ENCODE measurements around the gene SULT1A2.
"Not testable (repeated sequence)": the region's sequence is repeated elsewhere in the genome, so short reads cannot be mapped to it uniquely, and the experiment has no call there.

The SULT1A2 gene

GRCh38 chr16:28558456-28558855, 38.4 kb downstream of the SULT1A2 start:
- no peak for DNase-seq (ENCODE audit: low read depth)

GRCh38 chr16:28556914-28557320, 39.9 kb downstream of the SULT1A2 start:
- DNase-seq (ENCODE audit: low read depth), result no peak

GRCh38 chr16:28555561-28555960, 41.3 kb downstream of the SULT1A2 start:
- DNase-seq (ENCODE audit: low read depth), result no peak

GRCh38 chr16:28554634-28555423, 42.0 kb downstream of the SULT1A2 start:
- no peak for DNase-seq (ENCODE audit: low read depth)

GRCh38 chr16:28553776-28554633, 42.8 kb downstream of the SULT1A2 start, which contains the start of gene SGF29:
Gene SGF29 (plus strand): TSS chr16:28553920. CDS start chr16:28581070, 27,150 bp downstream.
- peak; percentile 91 for DNase-seq (ENCODE audit: low read depth)

GRCh38 chr16:28549301-28549899, 47.5 kb downstream of the SULT1A2 start:
- DNase-seq (ENCODE audit: low read depth), result no peak

GRCh38 chr16:28548306-28548802, 48.5 kb downstream of the SULT1A2 start:
- no peak for DNase-seq (ENCODE audit: low read depth)

GRCh38 chr16:28546626-28547025, 50.2 kb downstream of the SULT1A2 start:
- DNase-seq (ENCODE audit: low read depth), result no peak

- DNase-seq (ENCODE audit: low read depth), result not testable (repeated sequence)
These were observed 50.9 kb downstream of the SULT1A2 start for GRCh38 chr16:28545964-28546363.

GRCh38 chr16:28544998-28545397, 51.9 kb downstream of the SULT1A2 start:
- no peak for DNase-seq (ENCODE audit: low read depth)

GRCh38 chr16:28543072-28543471, 53.8 kb downstream of the SULT1A2 start:
- DNase-seq (ENCODE audit: low read depth), result no peak

GRCh38 chr16:28542646-28543045, 54.2 kb downstream of the SULT1A2 start:
- DNase-seq (ENCODE audit: low read depth), result no peak
